ENCODE measurements around the gene METTL1.

The METTL1 gene

GRCh38 chr12:57753756-57754337 is 18.1 kb downstream of the METTL1 start:
- DNase-seq (ENCODE audit: low read depth in 2 of 2): no peak

GRCh38 chr12:57752668-57753000 is 19.3 kb downstream of the METTL1 start:
- DNase-seq (ENCODE audit: low read depth in 2 of 2): no peak

- DNase-seq (ENCODE audit: low read depth in 2 of 2): peak; percentile 93 to 96
These were observed 19.9 kb downstream of the METTL1 start, which contains the start of gene CDK4 for GRCh38 chr12:57751788-57752667. TSS of gene CDK4 (minus strand) at chr12:57752310. CDS start at chr12:57751717, 593 bp downstream.

GRCh38 chr12:57751432-57751787 is 20.5 kb downstream of the METTL1 start:
- no peak for DNase-seq (ENCODE audit: low read depth in 2 of 2)

- no peak for DNase-seq (ENCODE audit: low read depth in 2 of 2)
These were observed 21.1 kb downstream of the METTL1 start for GRCh38 chr12:57750561-57751431.

- DNase-seq (ENCODE audit: low read depth in 2 of 2): no peak
These were observed 22.8 kb downstream of the METTL1 start for GRCh38 chr12:57749061-57749460.

- DNase-seq (ENCODE audit: low read depth in 2 of 2): no peak
These were observed 25.9 kb downstream of the METTL1 start for GRCh38 chr12:57746025-57746424.

- no peak for DNase-seq (ENCODE audit: low read depth in 2 of 2)
These were observed 26.4 kb downstream of the METTL1 start for GRCh38 chr12:57745485-57745881.

- DNase-seq (ENCODE audit: low read depth in 2 of 2): peak; percentile 90 to 93
These were observed 27.0 kb downstream of the METTL1 start, which contains the start of gene TSPAN31 for GRCh38 chr12:57744777-57745484. TSS of gene TSPAN31 (plus strand) at chr12:57745039. CDS start at chr12:57745155, 116 bp downstream.

GRCh38 chr12:57744194-57744776 is 27.6 kb downstream of the METTL1 start:
- DNase-seq (ENCODE audit: low read depth in 2 of 2): peak; percentile 58 to 59

- no peak for DNase-seq (ENCODE audit: low read depth in 2 of 2)
These were observed 28.1 kb downstream of the METTL1 start for GRCh38 chr12:57743769-57744168.

GRCh38 chr12:57741844-57742738 is 29.8 kb downstream of the METTL1 start:
- peak; percentile 58 to 70 for DNase-seq (ENCODE audit: low read depth in 2 of 2)

GRCh38 chr12:57741413-57741789 is 30.5 kb downstream of the METTL1 start:
- no peak for DNase-seq (ENCODE audit: low read depth in 2 of 2)

- DNase-seq (ENCODE audit: low read depth in 2 of 2): peak; percentile 43 to 46
These were observed 31.1 kb downstream of the METTL1 start for GRCh38 chr12:57740656-57741412.

- DNase-seq (ENCODE audit: low read depth in 2 of 2): no peak
These were observed 31.9 kb downstream of the METTL1 start for GRCh38 chr12:57739914-57740538.

GRCh38 chr12:57739387-57739786 is 32.5 kb downstream of the METTL1 start:
- no peak for DNase-seq (ENCODE audit: low read depth in 2 of 2)

GRCh38 chr12:57738661-57739237 is 33.2 kb downstream of the METTL1 start, which contains the start of gene AGAP2:
TSS of gene AGAP2 (minus strand) at chr12:57738742. CDS start at chr12:57738246, 496 bp downstream.
- no peak for DNase-seq (ENCODE audit: low read depth in 2 of 2)
